GM23248 (cell line): ENCODE measurements around the gene RELN. TPM values are rescaled to one million over a fixed set of nuclear protein-coding genes. Genes with fewer than 3 reads are reported as not detected.

Experiments
- DNase-seq: peaks from one replicate; pipeline ENCODE4 v3.0.0-alpha.2; 2015
- H2AFZ ChIP-seq: fragments of 200-600 bp; sonication (generic); 2 replicates; pipeline ENCODE4 v1.6.1; 2016; ENCODE audit warnings: antibody characterized with exemption
- H3F3A ChIP-seq: fragments of 200-600 bp; sonication (generic); 2 replicates; pipeline ENCODE4 v1.6.1; 2016; ENCODE audit warnings: mild to moderate bottlenecking, antibody characterized with exemption, mixed run types; ENCODE audit not compliant: insufficient read depth
- H3K27ac ChIP-seq: fragments of 200-600 bp; sonication (generic); 2 replicates; pipeline ENCODE4 v1.5.1; 2016; ENCODE audit warnings: mild to moderate bottlenecking
- H3K27me3 ChIP-seq: fragments of 200-600 bp; sonication (generic); replicated peaks from 2 replicates; pipeline ENCODE4 v1.6.1; 2016; ENCODE audit warnings: mild to moderate bottlenecking; ENCODE audit not compliant: insufficient read depth
- H3K36me3 ChIP-seq: fragments of 200-600 bp; sonication (generic); 2 replicates; pipeline ENCODE4 v1.6.1; 2016; ENCODE audit warnings: low read depth, mild to moderate bottlenecking
- H3K4me1 ChIP-seq: fragments of 200-600 bp; sonication (generic); 2 replicates; pipeline ENCODE4 v1.6.1; 2016; ENCODE audit warnings: mild to moderate bottlenecking; ENCODE audit not compliant: insufficient read depth
- H3K4me2 ChIP-seq: fragments of 200-600 bp; sonication (generic); one replicate; pipeline ENCODE4 v1.6.1; 2016; ENCODE audit warnings: mild to moderate bottlenecking; ENCODE audit not compliant: unreplicated experiment
- H3K4me3 ChIP-seq: fragments of 200-600 bp; sonication (generic); 2 replicates; pipeline ENCODE4 v1.5.1; 2016; ENCODE audit warnings: mild to moderate bottlenecking
- H3K79me2 ChIP-seq: fragments of 200-600 bp; sonication (generic); 2 replicates; pipeline ENCODE4 v1.6.1; 2016; ENCODE audit warnings: mild to moderate bottlenecking; ENCODE audit not compliant: insufficient read depth
- H3K9ac ChIP-seq: fragments of 200-600 bp; sonication (generic); 2 replicates; pipeline ENCODE4 v1.6.1; 2016; ENCODE audit warnings: mild to moderate bottlenecking
- H3K9me2 ChIP-seq: fragments of 200-600 bp; sonication (generic); 2 replicates; pipeline ENCODE4 v1.6.1; 2016; ENCODE audit warnings: mixed run types, mild to moderate bottlenecking, moderate library complexity; ENCODE audit not compliant: insufficient read depth
- H3K9me3 ChIP-seq: fragments of 200-600 bp; sonication (generic); one replicate; pipeline ENCODE4 v1.6.1; 2017; ENCODE audit warnings: low read depth
- H4K20me1 ChIP-seq: fragments of 200-600 bp; sonication (generic); 2 replicates; pipeline ENCODE4 v1.6.0; 2016; ENCODE audit not compliant: insufficient read depth
- EZH2 ChIP-seq: fragments of 200-600 bp; sonication (generic); IDR thresholded peaks from 2 replicates; pipeline ENCODE4 v1.6.1; 2018; ENCODE audit warnings: antibody characterized with exemption, mild to moderate bottlenecking; ENCODE audit not compliant: insufficient read depth, poor library complexity, severe bottlenecking
- EZH2phosphoT487 ChIP-seq: fragments of 200-600 bp; sonication (generic); IDR thresholded peaks from 2 replicates; pipeline ENCODE4 v1.6.1; 2018; ENCODE audit warnings: antibody characterized with exemption, moderate library complexity, mild to moderate bottlenecking, low read depth; ENCODE audit not compliant: insufficient read depth
- WGBS, 2 experiments: methylation state at CpG; one replicate each; pipeline ENCODE4 v1.1.6; 2015 to 2017; ENCODE audit warnings: low lambda C conversion rate in 2 of 2, low coverage in 1 of 2; ENCODE audit errors: missing lambda C conversion rate in 2 of 2; 5-methylcytosine and 5-hydroxymethylcytosine counted together
- in situ Hi-C: fragments of 300-500 bp; cut with MboI; formaldehyde crosslinking; loops from 2 replicates; pipeline ENCODE4 v1.15.0; 2020
- polyA plus RNA-seq: library from polyadenylated mRNA; unstranded; fragments of >200 nt; fragmentation: Nextera tagmentation; extraction: Ambion mirVana; gene quantifications from 2 replicates; pipeline ENCODE4 v1.2.1, GENCODE V29; 2016
- total RNA-seq: library from RNA; depleted of rRNA; stranded (reverse); fragments of >200 nt; shearing (Covaris generic); gene quantifications from 2 replicates; pipeline ENCODE4 v1.2.3, GENCODE V29; 2014

RELN gene
- total and polyA plus RNA-seq, 2 experiments from 2014 or later = 0.76 to 0.97 TPM

- H3K4me1 ChIP-seq = no peaks in the 10 kb centered on the region
- TF ChIP-seq EZH2phosphoT487 = no peak
- 51 to 56% methylated on average over 7 of the region's 7 CpGs for WGBS, 2 experiments
These were observed 449.1 kb downstream of the RELN start for GRCh38 chr7:103540338-103540737.

GRCh38 chr7:103539875-103540274, 449.6 kb downstream of the RELN start:
- H3K79me2 ChIP-seq = no peaks in the 10 kb centered on the region
- no peak overlapping the region for H3K4me3 ChIP-seq
- no peaks in the 10 kb centered on the region; the same call in 1 of the 2 replicates for H3K27me3 ChIP-seq
- no peak overlapping the region for H3K4me2 ChIP-seq
- H3K9ac ChIP-seq = no peak overlapping the region
- TF ChIP-seq EZH2phosphoT487 (no peak), EZH2 (no peak)
- no peak for DNase-seq
- no peaks in the 10 kb centered on the region for H3K9me2 ChIP-seq
- no peaks in the 10 kb centered on the region for H3K4me1 ChIP-seq
- H3K9me3 ChIP-seq = no peaks in the 10 kb centered on the region
- no peaks in the 10 kb centered on the region for H3F3A ChIP-seq
- no peak overlapping the region for H3K27ac ChIP-seq
- WGBS, 2 experiments = 77 to 78% methylated on average over 8 of the region's 8 CpGs
- H3K36me3 ChIP-seq = no peaks in the 10 kb centered on the region
- in situ Hi-C loops = no loop called here
- H4K20me1 ChIP-seq = no peaks in the 10 kb centered on the region
- no peak overlapping the region for H2AFZ ChIP-seq

More at GRCh38 chr7:103540338-103540737, 449.1 kb downstream of the RELN start:
- Histone ChIP-seq H2AFZ (no peak overlapping the region), H4K20me1 (no peaks in the 10 kb centered on the region), H3K79me2 (no peaks in the 10 kb centered on the region), H3K27ac (no peak overlapping the region), H3K27me3 (no peaks in the 10 kb centered on the region; the same call in 1 of the 2 replicates), H3K4me2 (no peak overlapping the region), H3K9ac (no peak overlapping the region), H3K36me3 (no peaks in the 10 kb centered on the region), H3K9me2 (no peaks in the 10 kb centered on the region), H3K9me3 (no peaks in the 10 kb centered on the region), H3K4me3 (no peak overlapping the region), H3F3A (no peaks in the 10 kb centered on the region)
- DNase-seq = no peak
- in situ Hi-C loops = no loop called here

GRCh38 chr7:103538964-103539709, 450.3 kb downstream of the RELN start:
- Histone ChIP-seq H3K27me3 (no peaks in the 10 kb centered on the region; the same call in 1 of the 2 replicates), H3K79me2 (no peaks in the 10 kb centered on the region), H4K20me1 (no peaks in the 10 kb centered on the region), H2AFZ (no peak overlapping the region), H3F3A (no peaks in the 10 kb centered on the region), H3K9me2 (no peaks in the 10 kb centered on the region), H3K36me3 (no peaks in the 10 kb centered on the region), H3K9ac (no peak overlapping the region), H3K4me1 (no peaks in the 10 kb centered on the region), H3K4me2 (no peak overlapping the region), H3K9me3 (no peaks in the 10 kb centered on the region), H3K4me3 (no peak overlapping the region), H3K27ac (no peak overlapping the region)
- no peak for TF ChIP-seq EZH2
- TF ChIP-seq EZH2phosphoT487 = no peak
- 50 to 59% methylated on average over 11 of the region's 11 CpGs for WGBS, 2 experiments
- DNase-seq = no peak
- in situ Hi-C loops = no loop called here

- Histone ChIP-seq H3K4me3 (no peak overlapping the region), H3K9me2 (no peaks in the 10 kb centered on the region), H3K4me1 (no peaks in the 10 kb centered on the region), H4K20me1 (no peaks in the 10 kb centered on the region), H3K9me3 (no peaks in the 10 kb centered on the region), H3K27me3 (no peaks in the 10 kb centered on the region; the same call in 1 of the 2 replicates), H3K79me2 (no peaks in the 10 kb centered on the region), H3F3A (no peaks in the 10 kb centered on the region), H3K36me3 (no peaks in the 10 kb centered on the region), H3K9ac (no peak overlapping the region), H3K4me2 (no peak overlapping the region), H3K27ac (no peak overlapping the region), H2AFZ (no peak overlapping the region)
- in situ Hi-C loops = no loop called here
- TF ChIP-seq EZH2phosphoT487 = no peak
- no peak for TF ChIP-seq EZH2
- DNase-seq = no peak
- 58 to 62% methylated on average over 4 of the region's 4 CpGs for WGBS, 2 experiments
These were observed 455.7 kb downstream of the RELN start for GRCh38 chr7:103533761-103534160.
